ENCODE measurements around the gene LCNL1. TPM values are rescaled to one million over a fixed set of nuclear protein-coding genes. Genes with fewer than 3 reads are reported as not detected.

LCNL1 gene
- total and polyA plus RNA-seq, 10 of the 15 experiments (the other 5 are each of a cell fraction or from before 2014, with no cell fraction given), result not detected

DNA sequence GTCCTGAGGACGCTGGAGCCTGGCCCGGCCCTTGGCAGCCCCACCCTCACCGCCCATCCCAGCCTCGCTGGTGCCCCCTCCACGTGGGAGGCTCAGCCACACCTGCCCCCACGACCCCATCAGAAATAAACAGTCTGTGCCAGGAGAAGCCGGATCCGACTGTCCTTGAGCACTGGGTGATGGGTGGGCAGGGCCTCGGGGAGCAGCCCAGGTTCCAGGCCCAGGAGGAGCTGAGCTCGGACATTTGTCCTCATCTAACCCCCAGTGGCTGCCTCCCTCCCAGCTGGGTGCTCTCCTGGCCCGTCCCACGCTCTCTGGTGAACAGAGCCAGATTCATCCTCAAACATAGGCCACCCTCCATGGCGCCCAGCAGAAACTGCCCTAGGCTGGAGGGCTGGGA, 10.1 kb upstream of the LCNL1 start:
- no peaks in the 10 kb centered on the region; a peak in 2 of 4 replicates for H3K27me3 ChIP-seq (replicated peaks in 1 of 2; ENCODE audit: control insufficient read depth in 2 of 2, insufficient read depth in 2 of 2, low read length in 1 of 2)
- CTCF ChIA-PET, result no interaction called here
- WGBS (ENCODE audit: insufficient coverage, insufficient replicate concordance, low lambda C conversion rate, missing lambda C conversion rate), result 17% methylated on average over 13 of the region's 13 CpGs
- H3K4me2 ChIP-seq (ENCODE audit: control insufficient read depth, insufficient read depth), result no peak overlapping the region
- TF ChIP-seq NFYB (IDR thresholded peaks at IDR 0.05; ENCODE audit: insufficient read depth, low read depth, low read length) (no peak), EED (IDR thresholded peaks at IDR 0.05; ENCODE audit: low read depth) (no peak), ASH2L (IDR thresholded peaks at IDR 0.05; ENCODE audit: borderline replicate concordance, low read depth) (no peak), CEBPZ (IDR thresholded peaks at IDR 0.05; ENCODE audit: low read depth, low read length) (no peak), ZNF274 (IDR thresholded peaks at IDR 0.05; ENCODE audit: insufficient read depth, insufficient read length) (no peak)
- no peaks in the 10 kb centered on the region for H3K4me1 ChIP-seq (ENCODE audit: control insufficient read depth, insufficient read depth, low read length)
- no TSS peak for BruUV-seq (replicated peaks)
- no peak overlapping the region for H2AFZ ChIP-seq (ENCODE audit: control insufficient read depth, low read depth, low read length)
- ATAC-seq (no peak), DNase-seq (ENCODE audit: low read depth, low spot score) (no peak), FAIRE-seq (no peak)
- H3K27ac ChIP-seq (ENCODE audit: control insufficient read depth, insufficient read depth), result no peak overlapping the region
- RAD21 ChIA-PET (ENCODE audit: unreplicated experiment), result no interaction called here
- no peak overlapping the region for H3K4me3 ChIP-seq
- POLR2A ChIA-PET, result no interaction called here
- no peaks in the 10 kb centered on the region for H3K9me3 ChIP-seq (replicated peaks; ENCODE audit: control insufficient read depth, insufficient read depth, low read length)
- in situ Hi-C loops (cut with MboI) (no loop called here), intact Hi-C loops (cut with micrococcal nuclease; ENCODE audit: unreplicated experiment) (no loop called here)
- no peaks in the 10 kb centered on the region for H3K36me3 ChIP-seq (ENCODE audit: control insufficient read depth in 2 of 2, insufficient read depth in 2 of 2, low read length in 1 of 2)
- H3K9ac ChIP-seq (ENCODE audit: control insufficient read depth, insufficient read depth, low read length), result no peak overlapping the region
- no peaks in the 10 kb centered on the region for H3K79me2 ChIP-seq (ENCODE audit: control insufficient read depth, insufficient read depth, low read length)
- no peaks in the 10 kb centered on the region for H4K20me1 ChIP-seq (ENCODE audit: control insufficient read depth, insufficient read depth)
- SMC1A ChIA-PET (ENCODE audit: uncharacterized antibody, unreplicated experiment), result no interaction called here
